Effector memory CD8-positive, alpha-beta T cell (primary cell): ENCODE data around the gene AKAP9.
"Not testable (repeated sequence)": the region's sequence is repeated elsewhere in the genome, so short reads cannot be mapped to it uniquely, and the experiment has no call there.

Experiments used
- ATAC-seq: fragments of 150-1000 bp; cut with Tn5 transposase; replicated peaks from 2 replicates; pipeline ENCODE4 v1.10.0; 2021; ENCODE audit warnings: mild to moderate bottlenecking, moderate library complexity
- DNase-seq, 3 experiments: peaks; one replicate each; pipeline ENCODE4 v3.0.0; 2021
- H3K27ac Mint-ChIP-seq, 2 donors: one replicate each; pipeline ENCODE4 v1.8.0; 2022; ENCODE audit warnings: mild to moderate bottlenecking in 2 of 2, mixed read lengths in 2 of 2, moderate library complexity in 2 of 2
- H3K27me3 Mint-ChIP-seq, 2 donors: one replicate each; pipeline ENCODE4 v1.8.0; 2022; ENCODE audit warnings: mixed read lengths in 2 of 2
- H3K36me3 Mint-ChIP-seq: one replicate; pipeline ENCODE4 v1.8.0; 2022; ENCODE audit warnings: mild to moderate bottlenecking, moderate library complexity, mixed read lengths; ENCODE audit not compliant: insufficient read depth
- H3K4me1 Mint-ChIP-seq, 2 donors: one replicate each; pipeline ENCODE4 v1.8.0; 2022; ENCODE audit warnings: low read depth in 2 of 2, mixed read lengths in 2 of 2
- H3K4me3 Mint-ChIP-seq, 2 donors: one replicate each; pipeline ENCODE4 v1.8.0; 2022; ENCODE audit warnings: mild to moderate bottlenecking in 2 of 2, mixed read lengths in 2 of 2, moderate library complexity in 2 of 2
- H3K9me3 Mint-ChIP-seq, 2 donors: one replicate each; pipeline ENCODE4 v1.8.0; 2022; ENCODE audit warnings: mixed read lengths in 2 of 2

Gene AKAP9

DNA sequence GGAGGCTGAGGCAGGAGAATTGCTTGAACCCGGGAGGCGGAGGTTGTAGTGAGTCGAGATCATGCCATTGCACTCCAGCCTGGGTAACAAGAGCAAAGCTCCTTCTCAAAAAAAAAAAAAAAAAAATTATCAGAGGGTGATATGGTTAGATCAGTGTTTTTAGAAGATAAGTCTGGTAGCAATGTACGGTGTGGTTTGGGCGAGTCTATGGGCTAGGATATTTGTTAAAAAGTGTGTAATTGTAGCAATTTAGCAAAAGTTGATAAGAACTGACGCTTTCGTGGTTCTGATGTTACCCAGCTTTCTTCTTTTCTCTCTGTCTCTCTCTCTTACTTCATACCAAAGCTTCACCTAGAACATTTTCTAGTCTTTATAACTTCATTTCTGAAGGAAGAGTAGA lies 200.5 kb downstream of the AKAP9 start:
- no peak for DNase-seq
- Mint-ChIP-seq H3K4me1 (peaks cover 0 to under 1% of the 10 kb centered on the region in 2 donors), H3K4me3 (no peak overlapping the region), H3K36me3 (no peaks in the 10 kb centered on the region), H3K27ac (no peak overlapping the region), H3K27me3 (no peaks in the 10 kb centered on the region), H3K9me3 (no peaks in the 10 kb centered on the region)
- ATAC-seq: no peak

DNA sequence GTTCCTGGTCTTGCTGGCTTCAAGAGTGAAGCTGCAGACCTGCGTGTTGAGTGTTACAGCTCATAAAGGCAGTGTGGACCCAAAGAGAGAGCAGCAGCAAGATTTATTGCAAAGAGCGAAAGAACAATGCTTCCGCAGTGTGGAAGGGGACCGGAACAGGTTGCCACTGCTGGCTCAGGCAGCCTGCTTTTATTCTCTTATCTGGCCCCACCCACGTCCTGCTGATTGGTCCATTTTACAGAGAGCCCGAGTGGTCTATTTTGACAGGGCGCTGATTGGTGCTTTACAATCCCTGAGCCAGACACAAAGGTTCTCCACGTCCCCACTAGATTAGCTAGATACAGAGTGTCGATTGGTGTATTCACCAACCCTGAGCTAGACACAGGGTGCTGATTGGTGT lies 202.1 kb downstream of the AKAP9 start:
- H3K36me3 Mint-ChIP-seq, ATAC-seq, H3K4me3 Mint-ChIP-seq, DNase-seq, H3K4me1 Mint-ChIP-seq, H3K9me3 Mint-ChIP-seq, H3K27ac Mint-ChIP-seq, H3K27me3 Mint-ChIP-seq: not testable (repeated sequence)

GRCh38 chr7:92143192-92143880 lies 202.7 kb downstream of the AKAP9 start:
- not testable (repeated sequence) for ATAC-seq, H3K27me3 Mint-ChIP-seq, DNase-seq, H3K4me1 Mint-ChIP-seq, H3K9me3 Mint-ChIP-seq, H3K36me3 Mint-ChIP-seq, H3K27ac Mint-ChIP-seq, H3K4me3 Mint-ChIP-seq

DNA sequence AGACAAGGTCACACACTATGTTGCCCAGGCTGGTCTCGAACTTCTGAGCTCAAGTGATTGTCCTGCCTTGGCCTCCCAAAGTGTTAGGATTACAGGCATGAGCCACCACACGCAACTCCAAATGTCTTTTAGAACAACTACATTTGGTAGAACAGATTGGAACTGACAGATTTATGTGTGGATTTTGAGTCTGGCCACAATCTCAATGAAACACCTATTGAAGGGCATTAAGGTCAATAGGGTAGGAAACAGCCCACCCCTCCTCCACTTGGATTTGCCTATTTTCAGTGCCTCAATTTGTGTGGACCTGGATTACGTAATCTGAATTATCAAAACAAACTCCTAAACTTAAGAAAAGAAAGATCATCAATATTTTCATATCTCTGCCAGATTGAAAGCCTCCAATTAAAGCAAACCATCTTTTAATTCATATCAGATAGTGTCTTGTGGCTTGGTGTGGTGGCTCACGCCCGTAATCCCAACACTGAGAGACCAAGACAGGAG lies 209.1 kb downstream of the AKAP9 start:
- H3K4me3 Mint-ChIP-seq: no peak overlapping the region
- H3K27me3 Mint-ChIP-seq: peaks cover 4 to 10% of the 10 kb centered on the region in 2 donors
- H3K9me3 Mint-ChIP-seq: no peaks in the 10 kb centered on the region
- H3K4me1 Mint-ChIP-seq: no peaks in the 10 kb centered on the region
- H3K36me3 Mint-ChIP-seq: no peaks in the 10 kb centered on the region
- ATAC-seq: no peak
- no peak for DNase-seq
- H3K27ac Mint-ChIP-seq: no peak overlapping the region

- no peak overlapping the region for H3K4me3 Mint-ChIP-seq
- no peak for DNase-seq
- H3K4me1 Mint-ChIP-seq: no peaks in the 10 kb centered on the region
- peaks cover 9 to 14% of the 10 kb centered on the region in 2 donors for H3K27me3 Mint-ChIP-seq
- no peaks in the 10 kb centered on the region for H3K9me3 Mint-ChIP-seq
- H3K36me3 Mint-ChIP-seq: no peaks in the 10 kb centered on the region
- no peak overlapping the region for H3K27ac Mint-ChIP-seq
- no peak for ATAC-seq
Measured at GRCh38 chr7:92150450-92151017, 209.9 kb downstream of the AKAP9 start.

DNA sequence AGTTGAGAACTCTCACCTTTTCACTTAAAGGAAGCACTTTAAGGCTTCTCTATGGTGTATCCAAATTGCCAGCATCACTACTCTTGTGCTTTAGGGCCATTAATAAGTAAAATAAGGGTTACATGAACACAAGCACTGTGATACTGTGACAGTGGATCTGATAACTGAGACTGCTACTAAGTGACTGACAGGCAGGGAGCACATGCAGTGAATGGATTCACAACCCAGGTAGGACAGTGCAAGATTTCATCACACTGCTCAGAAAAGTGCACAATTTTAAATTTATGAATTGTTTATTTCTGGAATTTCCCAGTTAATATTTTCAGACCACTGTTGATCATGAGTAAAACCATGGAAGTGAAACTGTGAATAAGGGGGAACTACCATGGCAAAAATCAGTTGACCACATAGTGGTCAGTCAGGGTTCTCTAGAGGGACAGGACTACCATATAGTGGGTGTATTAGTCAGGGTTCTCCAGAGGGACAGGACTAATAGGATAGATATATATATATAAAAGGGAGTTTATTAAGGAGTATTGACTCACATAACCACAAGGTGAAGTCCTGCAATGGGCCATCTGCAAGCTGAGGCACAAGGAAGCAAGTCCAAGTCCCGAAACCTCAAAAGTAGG lies 214.6 kb downstream of the AKAP9 start:
- Mint-ChIP-seq H3K4me3 (no peak overlapping the region), H3K27ac (no peak overlapping the region), H3K9me3 (no peaks in the 10 kb centered on the region), H3K27me3 (peaks cover 9 to 14% of the 10 kb centered on the region in 2 donors), H3K36me3 (no peaks in the 10 kb centered on the region), H3K4me1 (peaks cover 0 to 6% of the 10 kb centered on the region in 2 donors)
- ATAC-seq (no peak), DNase-seq (no peak)

DNA sequence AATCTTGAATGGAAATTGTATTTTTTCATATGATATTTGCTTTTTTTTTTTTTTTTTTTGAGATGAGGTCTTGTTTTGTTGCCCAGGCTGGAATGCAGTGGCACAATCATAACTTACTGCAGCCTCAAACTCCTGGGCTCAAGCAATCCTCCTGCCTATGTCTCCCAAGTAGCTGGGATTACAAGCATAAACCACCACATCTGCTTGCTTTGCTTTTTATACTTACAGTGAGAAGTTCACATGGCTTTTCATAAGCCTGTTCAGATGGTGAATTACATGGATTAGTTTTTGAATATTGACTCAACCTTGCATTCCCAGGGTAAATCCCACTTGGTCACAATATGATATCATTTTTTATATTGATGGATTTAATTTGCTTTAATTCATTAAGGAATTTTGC lies 216.3 kb downstream of the AKAP9 start:
- Mint-ChIP-seq H3K27ac (no peak overlapping the region), H3K4me1 (peaks cover 0 to 6% of the 10 kb centered on the region in 2 donors), H3K4me3 (no peak overlapping the region), H3K9me3 (no peaks in the 10 kb centered on the region), H3K27me3 (peaks cover 23 to 26% of the 10 kb centered on the region in 2 donors), H3K36me3 (no peaks in the 10 kb centered on the region)
- ATAC-seq: no peak
- no peak for DNase-seq

DNA sequence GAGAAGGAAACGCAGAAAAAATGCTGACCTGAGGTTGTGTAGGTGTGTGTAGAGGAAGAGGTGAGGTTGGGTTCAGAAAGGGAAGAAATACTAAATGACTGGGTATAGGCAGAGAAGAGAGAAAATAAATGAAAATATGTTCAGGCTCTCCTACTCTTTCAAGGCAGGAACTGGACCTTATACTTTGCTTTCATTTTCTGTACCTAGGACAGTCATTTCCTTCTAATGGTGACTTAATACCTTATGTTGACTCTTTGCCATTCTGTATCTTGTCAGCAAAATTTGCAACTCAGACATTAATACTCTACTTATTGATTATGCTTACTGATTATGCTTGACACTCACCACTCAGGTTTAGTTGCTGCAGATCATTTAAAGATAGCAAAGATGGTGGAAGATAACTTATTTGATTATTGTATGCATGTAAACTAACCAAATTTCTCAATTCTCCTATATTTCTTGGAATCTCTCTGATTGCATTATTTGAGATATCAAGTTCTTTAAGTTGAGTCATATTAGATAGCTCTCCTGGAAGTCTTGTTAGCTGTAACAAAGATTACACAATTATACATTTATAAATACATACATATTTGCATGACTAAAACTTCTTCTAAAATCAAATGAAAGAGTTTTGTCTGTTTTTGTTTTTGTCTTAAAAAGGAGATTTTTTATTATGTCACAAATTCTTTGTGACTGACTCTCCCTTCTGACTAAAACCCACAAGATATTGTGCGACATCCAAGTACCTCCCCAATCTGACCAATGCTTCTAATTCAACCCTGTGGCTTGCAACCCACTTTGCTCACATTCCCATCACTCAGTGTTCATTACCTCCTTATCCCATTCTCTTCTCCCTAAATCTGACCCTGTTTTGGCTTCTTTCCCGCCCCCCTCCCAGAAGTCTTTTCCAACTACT lies 218.3 kb downstream of the AKAP9 start:
- H3K27ac Mint-ChIP-seq: no peak overlapping the region
- peaks cover 23 to 32% of the 10 kb centered on the region in 2 donors for H3K27me3 Mint-ChIP-seq
- ATAC-seq (no peak), DNase-seq (no peak)
- H3K36me3 Mint-ChIP-seq: no peaks in the 10 kb centered on the region
- peaks cover 0 to 6% of the 10 kb centered on the region in 2 donors for H3K4me1 Mint-ChIP-seq
- H3K4me3 Mint-ChIP-seq: no peak overlapping the region
- H3K9me3 Mint-ChIP-seq: no peaks in the 10 kb centered on the region
